Activated CD4-positive, alpha-beta T cell treated with anti-CD3 and anti-CD28 coated beads, Interleukin-2, amount 10 ng/mL, durations not matched to agents 24 days and 14 days (primary cell): ENCODE results near the gene WIPI1. TPM values are rescaled to one million over a fixed set of nuclear protein-coding genes. Genes with fewer than 3 reads are reported as not detected.
"Not testable (repeated sequence)": the region's sequence is repeated elsewhere in the genome, so short reads cannot be mapped to it uniquely, and the experiment has no call there.

Experiments used
- DNase-seq: peaks from one replicate; pipeline ENCODE4 v3.0.0; 2022
- H3K27ac Mint-ChIP-seq: one replicate; pipeline ENCODE4 v1.8.0; 2022; ENCODE audit warnings: mild to moderate bottlenecking, mixed read lengths
- H3K27me3 Mint-ChIP-seq: one replicate; pipeline ENCODE4 v1.8.0; 2022; ENCODE audit warnings: mixed read lengths
- H3K36me3 Mint-ChIP-seq: one replicate; pipeline ENCODE4 v1.8.0; 2022; ENCODE audit warnings: low read depth, mild to moderate bottlenecking, mixed read lengths
- H3K4me1 Mint-ChIP-seq: one replicate; pipeline ENCODE4 v1.8.0; 2021; ENCODE audit warnings: mixed read lengths
- H3K4me3 Mint-ChIP-seq: one replicate; pipeline ENCODE4 v1.8.0; 2022; ENCODE audit warnings: mild to moderate bottlenecking, moderate library complexity, mixed read lengths
- H3K9me3 Mint-ChIP-seq: one replicate; pipeline ENCODE4 v1.8.0; 2021; ENCODE audit warnings: mixed read lengths
- intact Hi-C: fragments of 100-400 bp; cut with micrococcal nuclease; formaldehyde crosslinking; loops from one replicate; pipeline ENCODE4 v1.15.1; 2023
- total RNA-seq: library from RNA; stranded (reverse); gene quantifications from 2 replicates; pipeline ENCODE4 v1.2.3, GENCODE V29; 2022

WIPI1 gene
- total RNA-seq, 1 donor from 2014 or later: 9.5 TPM

DNA sequence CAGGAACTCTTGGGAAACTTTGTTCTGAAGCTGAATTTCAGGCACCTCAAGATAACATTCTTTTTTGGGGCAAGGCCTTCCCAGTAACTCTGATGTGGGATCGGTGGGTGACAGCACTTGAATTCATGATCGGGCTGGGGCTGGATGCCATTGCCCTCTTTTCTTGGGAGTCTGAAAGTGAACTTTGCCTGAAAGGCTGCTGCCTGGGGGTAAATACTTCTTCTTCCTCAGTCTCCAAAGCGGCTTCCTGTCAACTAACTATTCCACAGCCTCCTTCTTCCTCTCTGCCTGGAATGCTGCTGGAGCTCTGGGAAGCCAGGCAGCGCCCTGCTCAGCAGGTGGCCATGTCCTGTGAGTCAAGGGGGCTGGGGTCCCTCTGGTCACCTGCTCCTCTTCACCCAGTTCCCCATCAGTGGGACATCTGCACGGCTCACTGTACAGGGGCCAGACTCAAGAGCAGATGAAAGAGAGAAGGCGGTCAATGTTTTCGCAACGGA lies 79.5 kb downstream of the WIPI1 start:
- no peak for DNase-seq
- H3K4me3 Mint-ChIP-seq: no peak overlapping the region
- H3K27me3 Mint-ChIP-seq: no peaks in the 10 kb centered on the region
- intact Hi-C loops: no loop called here
- H3K4me1 Mint-ChIP-seq: peaks cover 6% of the 10 kb centered on the region
- H3K27ac Mint-ChIP-seq: no peak overlapping the region
- H3K9me3 Mint-ChIP-seq: no peaks in the 10 kb centered on the region
- H3K36me3 Mint-ChIP-seq: no peaks in the 10 kb centered on the region

DNA sequence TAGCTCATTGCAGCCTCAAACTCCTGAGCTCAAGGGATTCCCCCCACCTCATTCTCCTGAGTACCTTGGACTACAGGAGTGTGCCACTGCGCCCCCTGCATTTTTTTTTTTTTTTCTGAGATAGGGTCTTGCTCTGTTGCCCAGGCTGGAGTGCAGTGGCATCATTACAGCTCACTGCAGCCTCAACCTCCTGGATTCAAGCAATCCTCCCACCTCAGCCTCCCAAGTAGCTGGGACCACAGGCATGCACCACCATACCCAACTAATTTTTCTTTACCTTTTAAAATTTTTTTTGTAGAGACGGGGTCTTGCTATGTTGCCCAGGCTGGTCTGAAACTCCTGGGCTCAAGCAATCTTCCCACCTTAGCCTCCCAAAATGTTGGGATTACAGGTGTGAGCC lies 81.1 kb downstream of the WIPI1 start:
- H3K27ac Mint-ChIP-seq, H3K4me1 Mint-ChIP-seq, H3K27me3 Mint-ChIP-seq, intact Hi-C loops, H3K4me3 Mint-ChIP-seq, H3K9me3 Mint-ChIP-seq, DNase-seq, H3K36me3 Mint-ChIP-seq: not testable (repeated sequence)

DNA sequence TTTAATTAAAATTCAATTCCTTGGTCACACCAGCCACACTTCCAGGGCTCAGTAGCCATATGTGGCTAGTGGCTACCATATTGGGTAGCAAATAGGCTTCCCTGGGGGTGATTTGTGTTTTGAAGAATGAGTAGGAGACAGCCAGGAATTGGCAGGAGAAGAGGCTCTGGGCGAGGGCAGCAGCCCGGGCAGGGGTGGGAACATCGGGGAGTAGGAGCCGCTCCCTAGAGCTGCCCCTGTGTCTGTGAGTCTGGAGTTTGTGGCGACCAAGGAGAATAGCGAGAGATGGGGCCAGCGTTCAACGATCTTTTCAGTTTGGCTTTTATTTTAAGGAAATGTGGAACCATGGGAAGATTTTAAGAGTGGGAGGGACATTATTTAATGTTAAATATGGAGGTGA lies 81.7 kb downstream of the WIPI1 start:
- Mint-ChIP-seq H3K27ac (no peak overlapping the region), H3K36me3 (no peaks in the 10 kb centered on the region), H3K4me3 (no peak overlapping the region), H3K27me3 (no peaks in the 10 kb centered on the region), H3K4me1 (no peaks in the 10 kb centered on the region), H3K9me3 (no peaks in the 10 kb centered on the region)
- intact Hi-C loops: no loop called here
- DNase-seq: no peak

Other genes with a start within 250 kb of the WIPI1 start
- 75.8 and 77.5 TPM in 2 replicates for gene AMZ2, start 209.5 kb downstream of the WIPI1 start, total RNA-seq
- gene SLC16A6, start 166.4 kb downstream of the WIPI1 start, total RNA-seq: 2.6 and 2.7 TPM in 2 replicates
- gene ARSG, start 166.0 kb downstream of the WIPI1 start, total RNA-seq: 5.6 and 7.1 TPM in 2 replicates
- 194 and 207 TPM in 2 replicates for gene PRKAR1A, start 54.9 kb upstream of the WIPI1 start, total RNA-seq
- gene FAM20A, start 143.9 kb upstream of the WIPI1 start, total RNA-seq: not detected in 2 replicates